K562 (cell line): Measurements from ENCODE around the gene IFT52. TPM values are rescaled to one million over a fixed set of nuclear protein-coding genes. Genes with fewer than 3 reads are reported as not detected.

Experiments used
- ATAC-seq: fragments of 200-7000 bp; cut with Tn5 transposase; 3 replicates; pipeline ENCODE4 v1.9.1; 2020; ENCODE audit warnings: moderate library complexity
- BruUV-seq: library from RNA; stranded (reverse); fragments of 400-500 nt; replicated peaks from 2 replicates; lab custom pipeline; 2021; lab: Mats Ljungman, UMichigan
- CTCF ChIA-PET: fragments of 300-600 bp; formaldehyde crosslinking; extraction: SDS; loops from one replicate; lab custom pipeline; 2021; ENCODE audit warnings: low intra/inter-chr PET ratio; lab: Yijun Ruan, JAX
- POLR2A ChIA-PET: fragments of 300-600, 350-650 bp; sonication (Branson Sonifier 250); formaldehyde crosslinking; extraction: SDS; loops from one replicate; lab custom pipeline; 2021; ENCODE audit warnings: antibody characterized with exemption, inconsistent platforms; lab: Yijun Ruan, JAX
- DNase-seq, 4 experiments: peaks; one replicate each; pipeline versions ENCODE4 v3.0.0 to v3.0.0-alpha.2; 2011 to 2018; ENCODE audit warnings: low spot score in 3 of 4, mixed read lengths in 3 of 4; ENCODE audit errors: extremely low read depth in 1 of 4
- FAIRE-seq: peaks from 2 replicates; lab custom pipeline; 2011; peaks lifted over from hg19 to GRCh38; lab: Jason Lieb, UNC
- H2AFZ ChIP-seq: 2 replicates; pipeline ENCODE4 v1.6.0; 2011; ENCODE audit warnings: low read depth, low read length, control low read depth, inconsistent platforms
- H3K27ac ChIP-seq: fragments of 200-600 bp; 3 replicates; pipeline ENCODE4 v1.8.0; 2011; ENCODE audit warnings: low read depth, mild to moderate bottlenecking, control low read depth, inconsistent platforms, low read length, moderate library complexity, mixed read lengths; ENCODE audit errors: extremely low read depth
- H3K27me3 ChIP-seq, 2 experiments: fragments of 300-600 bp in 1 of 2; 2 replicates in 1 of 2; 3 replicates in 1 of 2; pipeline versions ENCODE4 v1.6.0 to v1.8.0; 2011; ENCODE audit warnings: inconsistent platforms in 2 of 2, low read length in 2 of 2, mild to moderate bottlenecking in 1 of 2, mixed read lengths in 1 of 2, moderate library complexity in 1 of 2; ENCODE audit not compliant: control insufficient read depth in 2 of 2, insufficient read depth in 2 of 2
- H3K36me3 ChIP-seq: fragments of 300-600 bp; 3 replicates; pipeline ENCODE4 v1.8.0; 2011; ENCODE audit warnings: mild to moderate bottlenecking, low read length, inconsistent platforms; ENCODE audit not compliant: control insufficient read depth, insufficient read depth
- H3K4me1 ChIP-seq, 2 experiments: fragments of 200-600 bp in 1 of 2; replicated peaks in 1 of 2; 2 replicates in 1 of 2; 3 replicates in 1 of 2; pipeline versions ENCODE4 v1.5.1 to v1.8.0; 2011; ENCODE audit warnings: inconsistent platforms in 2 of 2, low read length in 2 of 2, mild to moderate bottlenecking in 1 of 2, mixed read lengths in 1 of 2, moderate library complexity in 1 of 2; ENCODE audit not compliant: control insufficient read depth in 2 of 2, insufficient read depth in 2 of 2
- H3K4me2 ChIP-seq: 2 replicates; pipeline ENCODE4 v1.6.1; 2011; ENCODE audit warnings: low read length, control low read depth, inconsistent platforms, mixed read lengths; ENCODE audit not compliant: insufficient read depth
- H3K4me3 ChIP-seq: fragments of 200-600 bp; sonication (generic), shearing (Covaris generic); 2 replicates; pipeline ENCODE4 v1.5.1; 2016; ENCODE audit warnings: control low read depth, inconsistent platforms
- H3K79me2 ChIP-seq: fragments of 200-600 bp; 3 replicates; pipeline ENCODE4 v1.8.0; 2011; ENCODE audit warnings: low read length, inconsistent platforms; ENCODE audit not compliant: control insufficient read depth, insufficient read depth
- H3K9ac ChIP-seq, 2 experiments: 2 replicates each; pipeline versions ENCODE4 v1.6.0 to v1.6.1; 2011; ENCODE audit warnings: low read depth in 2 of 2, low read length in 2 of 2, control low read depth in 1 of 2, inconsistent platforms in 1 of 2, mild to moderate bottlenecking in 1 of 2, mixed read lengths in 1 of 2; ENCODE audit not compliant: insufficient read depth in 1 of 2
- H3K9me1 ChIP-seq: one replicate; pipeline ENCODE4 v1.6.0; 2011; ENCODE audit warnings: inconsistent platforms, mild to moderate bottlenecking, low read length, moderate library complexity; ENCODE audit not compliant: control insufficient read depth, insufficient read depth
- H3K9me3 ChIP-seq: replicated peaks from 2 replicates; pipeline ENCODE4 v1.5.1; 2011; ENCODE audit warnings: low read depth, low read length, inconsistent platforms; ENCODE audit not compliant: control insufficient read depth, insufficient read depth
- H4K20me1 ChIP-seq: replicated peaks from 2 replicates; pipeline ENCODE4 v1.6.1; 2011; ENCODE audit warnings: low read length, inconsistent platforms, mixed read lengths; ENCODE audit not compliant: control insufficient read depth, insufficient read depth
- CBFA2T2 ChIP-seq: fragments of 450-650 bp; conservative IDR thresholded peaks from 2 replicates; pipeline ENCODE4 v1.6.1; 2017; ENCODE audit warnings: mild to moderate bottlenecking
- CBFA2T3 ChIP-seq: fragments of 450-650 bp; IDR thresholded peaks from 2 replicates; pipeline ENCODE4 v1.6.1; 2017
- CREB3 ChIP-seq: fragments of 450-650 bp; conservative IDR thresholded peaks from 2 replicates; pipeline ENCODE4 v1.6.1; 2016; ENCODE audit warnings: missing genetic modification characterization, low read depth, mild to moderate bottlenecking, missing compliant biosample characterization, moderate library complexity
- FOXK1 ChIP-seq: sonication (generic); formaldehyde crosslinking; IDR thresholded peaks from 2 replicates; pipeline ENCODE4 v1.8.0; 2022; ENCODE audit warnings: missing genetic modification reagents, mild to moderate bottlenecking, borderline replicate concordance
- GABPB2 ChIP-seq: fragments of 250-450 bp; sonication (Bioruptor Pico); conservative IDR thresholded peaks from 2 replicates; pipeline ENCODE4 v1.5.1; 2021; ENCODE audit warnings: mild to moderate bottlenecking
- GTF2F1 ChIP-seq: IDR thresholded peaks from 2 replicates; pipeline ENCODE4 v1.6.1; 2011; ENCODE audit warnings: low read depth, low read length, improper control_type of control experiment
- NFXL1 ChIP-seq: fragments of 450-650 bp; formaldehyde crosslinking; IDR thresholded peaks from 2 replicates; pipeline ENCODE4 v1.4.0; 2021; ENCODE audit warnings: mild to moderate bottlenecking
- POLR2B ChIP-seq: fragments of 450-650 bp; IDR thresholded peaks from 2 replicates; pipeline ENCODE4 v1.6.1; 2018; ENCODE audit warnings: low read depth; ENCODE audit not compliant: partially characterized antibody
- RAD21 ChIP-seq, 2 experiments: fragments of 250-450 bp in 1 of 2; fragments of 450-650 bp in 1 of 2; sonication (Bioruptor Pico) in 1 of 2; formaldehyde crosslinking in 1 of 2; IDR thresholded peaks in 1 of 2; conservative IDR thresholded peaks in 1 of 2; 2 replicates each; pipeline versions ENCODE4 v1.4.0 to v1.8.0; 2020 to 2022; ENCODE audit warnings: mild to moderate bottlenecking in 2 of 2, moderate library complexity in 1 of 2
- RBM34 ChIP-seq: fragments of 200-400 bp; formaldehyde crosslinking; IDR thresholded peaks from 2 replicates; pipeline ENCODE4 v1.6.1; 2018; ENCODE audit warnings: low read length, borderline replicate concordance; ENCODE audit not compliant: insufficient read depth
- RHOXF2B ChIP-seq: fragments of 250-450 bp; sonication (Bioruptor Pico); conservative IDR thresholded peaks from 2 replicates; pipeline ENCODE4 v1.5.1; 2021
- SMAD4 ChIP-seq: fragments of 250-450 bp; sonication (Bioruptor Pico); conservative IDR thresholded peaks from 2 replicates; pipeline ENCODE4 v1.8.0; 2021; ENCODE audit warnings: inconsistent platforms, mild to moderate bottlenecking, moderate library complexity
- STAG1 ChIP-seq: sonication (generic); formaldehyde crosslinking; IDR thresholded peaks from 2 replicates; pipeline ENCODE4 v1.5.0; 2020; ENCODE audit warnings: missing genetic modification reagents, borderline replicate concordance
- TEAD4 ChIP-seq, 2 experiments: sonication (generic) in 1 of 2; formaldehyde crosslinking in 1 of 2; IDR thresholded peaks; 2 replicates each; pipeline versions ENCODE4 v1.6.1 to v1.8.0; 2012 to 2022; ENCODE audit warnings: borderline replicate concordance in 1 of 2, inconsistent platforms in 1 of 2, low read length in 1 of 2, mild to moderate bottlenecking in 1 of 2, missing genetic modification reagents in 1 of 2
- TGIF2 ChIP-seq: sonication (generic); formaldehyde crosslinking; IDR thresholded peaks from 2 replicates; pipeline ENCODE4 v1.8.1; 2022; ENCODE audit warnings: mild to moderate bottlenecking, missing genetic modification reagents, moderate library complexity
- ZKSCAN3 ChIP-seq: fragments of 250-450 bp; sonication (Bioruptor Pico); IDR thresholded peaks from 2 replicates; pipeline ENCODE4 v1.4.0; 2020
- WGBS: fragments of 100-300 bp; shearing (Covaris generic); methylation state at CpG from one replicate; pipeline ENCODE4 v1.1.6; 2016; ENCODE audit warnings: low coverage, mixed read lengths; ENCODE audit not compliant: insufficient coverage; ENCODE audit errors: missing lambda C conversion rate; 5-methylcytosine and 5-hydroxymethylcytosine counted together
- in situ Hi-C: fragments of 300-500 bp; cut with MboI; formaldehyde crosslinking; loops from 4 replicates; pipeline ENCODE4 v1.15.0; 2018; ENCODE audit warnings: inconsistent platforms, mixed read lengths
- intact Hi-C: fragments of 100-400 bp; cut with micrococcal nuclease; formaldehyde crosslinking; loops from 2 replicates; pipeline ENCODE4 v1.14.2; 2022
- polyA plus RNA-seq, 8 experiments: library from polyadenylated mRNA; depleted of rRNA in 4 of 8; stranded (reverse) in 5 of 8; unstranded in 3 of 8; fragments of >200 nt; fragmentation: Nextera tagmentation in 2 of 8; fragmentation: Illumina TruSeq in 1 of 8; extraction: Ambion mirVana in 2 of 8; extraction: Trizol in 1 of 8; gene quantifications; 2 replicates each; pipeline versions ENCODE4 v1.2.1 to v1.2.3, GENCODE V29; 2011 to 2014; ENCODE audit warnings: inconsistent platforms in 1 of 8, missing spikeins in 1 of 8
- total RNA-seq, 7 experiments: library from RNA; depleted of rRNA in 6 of 7; stranded (reverse); fragments of >200 nt in 6 of 7; fragmentation: Illumina TruSeq in 2 of 7; extraction: Trizol in 2 of 7; gene quantifications; 2 replicates each; pipeline versions ENCODE4 v1.2.1 to v1.2.3, GENCODE V29; 2011 to 2021; ENCODE audit warnings: low replicate concordance in 1 of 7
- TF ChIP-seq, protein P1 (sequence below): fragments of 200-800 bp; sonication (Bioruptor generic); IDR thresholded peaks from 2 replicates; pipeline ENCODE4 v1.6.1; 2017; ENCODE audit warnings: missing genetic modification characterization, missing compliant biosample characterization
- TF ChIP-seq, protein P2 (sequence below): IDR thresholded peaks from 2 replicates; pipeline ENCODE4 v1.6.1; 2011; ENCODE audit not compliant: insufficient read length; ENCODE audit errors: extremely low read depth

IFT52 gene
- total and polyA plus RNA-seq, 9 of the 15 experiments (the other 6 are each of a cell fraction or from before 2014, with no cell fraction given): 11.0 to 31.4 (median 20.4) TPM

DNA sequence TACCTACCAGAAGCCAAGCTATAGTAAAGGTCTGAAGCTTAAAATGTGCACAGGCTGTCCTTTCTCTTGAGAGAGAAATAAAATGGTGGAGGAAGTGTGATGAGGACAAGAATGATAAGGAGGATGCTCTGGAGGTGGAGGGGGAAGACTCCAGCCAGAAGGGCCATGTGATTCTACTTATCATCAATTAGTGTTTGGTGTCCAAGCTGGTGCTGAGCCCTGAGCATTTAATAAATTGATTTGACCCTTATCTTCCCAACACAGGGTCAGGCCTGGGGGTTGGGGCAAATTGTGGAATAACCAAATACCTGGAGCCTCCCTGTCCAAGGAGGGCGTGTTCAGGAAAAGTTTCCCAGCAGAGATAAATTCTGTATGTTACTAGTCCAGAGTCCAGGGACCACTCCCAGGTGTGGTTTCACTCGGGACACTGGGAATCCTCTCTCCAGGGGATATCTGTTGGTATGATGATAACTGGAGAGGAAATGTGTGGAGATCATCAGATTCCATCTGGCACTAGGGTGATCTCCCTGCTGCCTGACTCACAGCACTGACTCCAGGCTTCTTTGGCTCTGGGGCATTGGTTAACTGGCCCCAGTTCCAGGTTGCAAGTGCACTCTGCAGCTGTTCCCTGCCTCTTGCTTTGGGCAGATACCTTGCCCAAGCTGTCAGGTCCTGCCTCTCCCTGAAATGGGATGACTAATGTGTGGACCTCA lies 72.4 kb downstream of the IFT52 start:
- H2AFZ ChIP-seq: no peak overlapping the region
- ATAC-seq (no peak), DNase-seq (peak in 1 of 4 experiments; percentile 34), FAIRE-seq (no peak)
- intact Hi-C loops: no loop called here
- ChIA-PET CTCF (no interaction called here), POLR2A (interaction anchor here (1.5 kb wide), 2 partner anchors 14 to 205 kb away, joined by 4 read pairs; partner anchors contain the start of gene SRSF6)
- WGBS: 20% methylated on average over 2 of the region's 2 CpGs
- H3K4me2 ChIP-seq: no peak overlapping the region
- no peaks in the 10 kb centered on the region for H3K9me1 ChIP-seq
- BruUV-seq: no TSS peak
- no peaks in the 10 kb centered on the region for H4K20me1 ChIP-seq
- in situ Hi-C loops: no loop called here
- no peak overlapping the region for H3K27ac ChIP-seq
- H3K27me3 ChIP-seq: no peaks in the 10 kb centered on the region
- TF ChIP-seq NFXL1 (CRISPR knock-in tag) (no peak), SMAD4 (CRISPR knock-in tag) (no peak), POLR2B (no peak), GTF2F1 (no peak), TEAD4 (IDR thresholded peaks at IDR 0.05; ENCODE audit: low read length) (no peak), TEAD4 (CRISPR knock-in tag; IDR thresholded peaks at IDR 0.05; ENCODE audit: borderline replicate concordance) (no peak), CBFA2T2 (peak; percentile 37; the same call in 1 of the 2 replicates), CREB3 (no peak), RHOXF2B (no peak), RBM34 (no peak), GABPB2 (no peak), STAG1 (CRISPR knock-in tag) (no peak), TGIF2 (CRISPR knock-in tag) (no peak), RAD21 (CRISPR knock-in tag; conservative IDR thresholded peaks at IDR 0.05 in 1 of 2, IDR thresholded peaks at IDR 0.05 in 1 of 2) (no peak), FOXK1 (no peak), ZKSCAN3 (CRISPR knock-in tag) (no peak), CBFA2T3 (peak; percentile 60)
- TF ChIP-seq, protein P1, sequence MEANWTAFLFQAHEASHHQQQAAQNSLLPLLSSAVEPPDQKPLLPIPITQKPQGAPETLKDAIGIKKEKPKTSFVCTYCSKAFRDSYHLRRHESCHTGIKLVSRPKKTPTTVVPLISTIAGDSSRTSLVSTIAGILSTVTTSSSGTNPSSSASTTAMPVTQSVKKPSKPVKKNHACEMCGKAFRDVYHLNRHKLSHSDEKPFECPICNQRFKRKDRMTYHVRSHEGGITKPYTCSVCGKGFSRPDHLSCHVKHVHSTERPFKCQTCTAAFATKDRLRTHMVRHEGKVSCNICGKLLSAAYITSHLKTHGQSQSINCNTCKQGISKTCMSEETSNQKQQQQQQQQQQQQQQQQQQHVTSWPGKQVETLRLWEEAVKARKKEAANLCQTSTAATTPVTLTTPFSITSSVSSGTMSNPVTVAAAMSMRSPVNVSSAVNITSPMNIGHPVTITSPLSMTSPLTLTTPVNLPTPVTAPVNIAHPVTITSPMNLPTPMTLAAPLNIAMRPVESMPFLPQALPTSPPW (CRISPR knock-in tag): 0 out of 2 replicates have a peak, but pooled peaks have one; percentile 14
- TF ChIP-seq, protein P2, sequence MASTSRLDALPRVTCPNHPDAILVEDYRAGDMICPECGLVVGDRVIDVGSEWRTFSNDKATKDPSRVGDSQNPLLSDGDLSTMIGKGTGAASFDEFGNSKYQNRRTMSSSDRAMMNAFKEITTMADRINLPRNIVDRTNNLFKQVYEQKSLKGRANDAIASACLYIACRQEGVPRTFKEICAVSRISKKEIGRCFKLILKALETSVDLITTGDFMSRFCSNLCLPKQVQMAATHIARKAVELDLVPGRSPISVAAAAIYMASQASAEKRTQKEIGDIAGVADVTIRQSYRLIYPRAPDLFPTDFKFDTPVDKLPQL: no peak
- peaks cover 17 to 28% of the 10 kb centered on the region in 2 experiments for H3K4me1 ChIP-seq
- H3K9me3 ChIP-seq: no peaks in the 10 kb centered on the region
- H3K4me3 ChIP-seq: no peak overlapping the region
- H3K79me2 ChIP-seq: peaks cover 11% of the 10 kb centered on the region
- H3K9ac ChIP-seq: peak overlapping the region in 1 of 2 experiments; percentile 54; a peak in 1 of 4 replicates
- H3K36me3 ChIP-seq: no peaks in the 10 kb centered on the region
